Pancreas (tissue), 10 donors: ENCODE results near the gene ETV3L. TPM values are rescaled to one million over a fixed set of nuclear protein-coding genes. Genes with fewer than 3 reads are reported as not detected.
A peak's percentile ranks its signal among the peaks of the same experiment; 100 is the strongest.
"Not testable (repeated sequence)": the region's sequence is repeated elsewhere in the genome, so short reads cannot be mapped to it uniquely, and the experiment has no call there.

ENCODE experiments used
- ATAC-seq, 4 donors: fragments of 200-7000 bp; cut with Tn5 transposase; one replicate each; pipeline versions ENCODE4 v1.8.0 to v1.9.1; 2020; ENCODE audit warnings: mild to moderate bottlenecking in 4 of 4, moderate library complexity in 4 of 4
- DNase-seq, 6 donors: peaks; one replicate each; pipeline ENCODE4 v3.0.0-alpha.2; 2020
- FAIRE-seq: peaks from 2 replicates; lab custom pipeline; 2012; peaks lifted over from hg19 to GRCh38; lab: Jason Lieb, UNC
- H3K27ac ChIP-seq, 4 donors: fragments of 200-600 bp; sonication (generic); 1 replicate in 3 of 4; 2 replicates in 1 of 4; pipeline versions ENCODE4 v1.5.0 to v1.8.0; 2020
- H3K27me3 ChIP-seq, 4 donors: fragments of 200-600 bp; one replicate each; pipeline ENCODE4 v1.8.0; 2021
- H3K36me3 ChIP-seq, 3 donors: fragments of 200-600 bp; sonication (generic) in 1 of 3; one replicate each; pipeline versions ENCODE4 v1.5.0 to v1.8.0; 2020 to 2021
- H3K4me1 ChIP-seq, 3 donors: fragments of 200-600 bp; one replicate each; pipeline ENCODE4 v1.8.0; 2021
- H3K4me3 ChIP-seq, 4 donors: fragments of 200-600 bp; sonication (generic) in 2 of 4; one replicate each; pipeline versions ENCODE4 v1.5.0 to v1.8.0; 2020 to 2021
- H3K9me3 ChIP-seq, 4 donors: fragments of 200-600 bp; one replicate each; pipeline ENCODE4 v1.8.0; 2021
- WGBS, 2 donors: extraction: QIAGEN DNeasy Blood & Tissue Kit; methylation state at CpG; one replicate each; pipeline ENCODE4 v1.1.7; 2013; 5-methylcytosine and 5-hydroxymethylcytosine counted together
- intact Hi-C, 3 donors: fragments of 100-400 bp; cut with DNase I; formaldehyde crosslinking; loops; one replicate each; pipeline versions ENCODE4 v1.11.1 to v1.14.2; 2022
- polyA plus RNA-seq, 2 donors: library from polyadenylated mRNA; stranded (reverse); fragments of 200-250 nt; gene quantifications; one replicate each; pipeline ENCODE4 v1.2.3, GENCODE V29; 2013
- total RNA-seq, 6 donors: library from RNA; stranded (reverse); fragmentation: NEBNext Ultra II Directional in 4 of 6; extraction: Animal tissue kit (Norgen Biotek cat#: 25700) in 4 of 6; gene quantifications; one replicate each; pipeline versions ENCODE4 v1.2.1 to v1.2.4, GENCODE V29; 2021 to 2023
- TF ChIP-seq, protein P1 (sequence below), 4 donors: fragments of 200-600 bp; sonication (generic) in 3 of 4; IDR thresholded peaks; one replicate each; pipeline versions ENCODE4 v1.5.0 to v1.8.0; 2021; ENCODE audit warnings: antibody characterized with exemption in 4 of 4
- donor health status: healthy with polysubstance abuse.
- donor health status: DM: no; HTN: no; CAD: no; lungs with moderate emphysema.
- donor health status: DM: no; HTN: no; CAD: no.
- donor health status: control.
- donor health status: control.
- donor health status: Bipolar disorder and iron deficiency.
- donor health status: DM: yes; HTN: yes; CAD: no.
- donor health status: DM: no; HTN: no; CAD: no.
- donor health status: DM: no; HTN: no; CAD: no.
- donor health status: DM: yes; HTN: yes; CAD: no.

Gene ETV3L
- total and polyA plus RNA-seq, 8 donors = 0.14 TPM; not detected in 7

DNA sequence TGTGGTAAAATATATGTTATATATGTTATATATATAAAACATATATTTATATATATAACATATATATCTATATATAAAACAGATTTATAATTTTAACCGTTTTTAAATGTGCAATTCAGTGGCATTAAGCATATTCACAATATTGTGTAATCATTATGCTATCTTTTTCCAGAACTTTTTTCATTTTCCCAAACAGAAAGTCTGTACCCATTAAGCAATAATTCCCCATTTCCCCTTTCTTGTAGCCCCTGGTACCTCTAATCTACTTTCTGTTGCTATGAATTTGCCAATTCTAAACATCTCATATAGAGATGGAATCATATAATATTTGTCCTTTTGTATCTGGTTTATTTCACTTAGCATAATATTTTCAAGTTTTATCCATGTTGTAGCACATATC, 43.3 kb downstream of the ETV3L start:
- FAIRE-seq (no peak), DNase-seq (no peak), ATAC-seq (no peak)
- H3K27ac ChIP-seq = no peak overlapping the region
- no peaks in the 10 kb centered on the region for H3K36me3 ChIP-seq
- H3K9me3 ChIP-seq = no peaks in the 10 kb centered on the region
- intact Hi-C loops = no loop called here
- TF ChIP-seq, protein P1, sequence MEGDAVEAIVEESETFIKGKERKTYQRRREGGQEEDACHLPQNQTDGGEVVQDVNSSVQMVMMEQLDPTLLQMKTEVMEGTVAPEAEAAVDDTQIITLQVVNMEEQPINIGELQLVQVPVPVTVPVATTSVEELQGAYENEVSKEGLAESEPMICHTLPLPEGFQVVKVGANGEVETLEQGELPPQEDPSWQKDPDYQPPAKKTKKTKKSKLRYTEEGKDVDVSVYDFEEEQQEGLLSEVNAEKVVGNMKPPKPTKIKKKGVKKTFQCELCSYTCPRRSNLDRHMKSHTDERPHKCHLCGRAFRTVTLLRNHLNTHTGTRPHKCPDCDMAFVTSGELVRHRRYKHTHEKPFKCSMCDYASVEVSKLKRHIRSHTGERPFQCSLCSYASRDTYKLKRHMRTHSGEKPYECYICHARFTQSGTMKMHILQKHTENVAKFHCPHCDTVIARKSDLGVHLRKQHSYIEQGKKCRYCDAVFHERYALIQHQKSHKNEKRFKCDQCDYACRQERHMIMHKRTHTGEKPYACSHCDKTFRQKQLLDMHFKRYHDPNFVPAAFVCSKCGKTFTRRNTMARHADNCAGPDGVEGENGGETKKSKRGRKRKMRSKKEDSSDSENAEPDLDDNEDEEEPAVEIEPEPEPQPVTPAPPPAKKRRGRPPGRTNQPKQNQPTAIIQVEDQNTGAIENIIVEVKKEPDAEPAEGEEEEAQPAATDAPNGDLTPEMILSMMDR (IDR thresholded peaks at IDR 0.05) = no peak
- H3K27me3 ChIP-seq = no peaks in the 10 kb centered on the region
- H3K4me3 ChIP-seq = no peak overlapping the region
- WGBS, 2 donors = 43 to 75% methylated on average over 1 of the region's 1 CpG
- no peaks in the 10 kb centered on the region for H3K4me1 ChIP-seq

DNA sequence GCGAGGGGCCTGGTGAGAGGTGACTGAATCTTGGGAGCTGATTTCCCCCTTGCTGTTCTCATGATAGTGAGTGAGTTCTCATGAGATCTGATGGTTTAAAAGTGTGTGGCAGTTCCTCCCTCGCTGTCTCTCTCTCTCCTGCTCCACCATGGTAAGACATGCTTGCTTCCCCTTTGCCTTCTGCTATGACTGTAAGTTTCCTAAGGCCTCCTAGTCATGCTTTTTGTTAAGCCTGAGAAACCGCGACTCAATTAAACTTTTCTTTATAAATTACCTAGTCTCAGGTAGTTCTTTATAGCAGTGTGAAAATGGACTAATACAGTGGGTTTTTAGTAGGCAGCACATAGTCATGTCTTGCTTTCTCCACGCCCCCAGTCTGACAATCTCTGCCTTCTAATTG, 43.9 kb downstream of the ETV3L start:
- H3K9me3 ChIP-seq, intact Hi-C loops, DNase-seq, FAIRE-seq, H3K27me3 ChIP-seq, H3K4me1 ChIP-seq, H3K27ac ChIP-seq, H3K36me3 ChIP-seq, ATAC-seq, H3K4me3 ChIP-seq: not testable (repeated sequence)
- WGBS, 2 donors = 81 to 83% methylated on average over 5 of the region's 5 CpGs

DNA sequence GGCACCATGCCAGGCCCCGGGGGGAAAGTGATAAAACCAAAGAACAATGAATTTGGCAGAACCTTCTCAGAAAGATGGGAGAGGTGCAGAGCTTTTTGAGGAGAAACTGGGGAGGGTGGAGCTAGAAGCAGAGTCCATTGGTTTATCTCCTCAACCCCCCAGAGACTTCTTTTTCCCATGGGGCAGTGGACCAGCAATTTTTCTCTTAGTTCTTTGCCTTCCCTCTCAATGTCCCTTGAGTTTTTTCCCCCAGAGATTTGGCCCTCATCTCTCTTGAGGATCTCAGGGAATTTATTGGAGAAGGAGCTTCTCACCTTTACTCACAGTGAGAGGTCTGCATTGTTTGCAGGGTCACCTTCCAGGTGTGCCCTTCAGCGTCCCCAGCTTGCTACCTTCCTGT, 48.8 kb downstream of the ETV3L start:
- no peak overlapping the region for H3K27ac ChIP-seq
- FAIRE-seq = no peak
- no peak for ATAC-seq
- H3K4me1 ChIP-seq = no peaks in the 10 kb centered on the region
- no peak overlapping the region for H3K4me3 ChIP-seq
- H3K36me3 ChIP-seq = no peaks in the 10 kb centered on the region
- TF ChIP-seq, protein P1 (IDR thresholded peaks at IDR 0.05) = no peak
- intact Hi-C loops = no loop called here
- 25 to 47% methylated on average over 2 of the region's 2 CpGs for WGBS, 2 donors
- no peaks in the 10 kb centered on the region for H3K27me3 ChIP-seq
- no peaks in the 10 kb centered on the region for H3K9me3 ChIP-seq
- no peak for DNase-seq

DNA sequence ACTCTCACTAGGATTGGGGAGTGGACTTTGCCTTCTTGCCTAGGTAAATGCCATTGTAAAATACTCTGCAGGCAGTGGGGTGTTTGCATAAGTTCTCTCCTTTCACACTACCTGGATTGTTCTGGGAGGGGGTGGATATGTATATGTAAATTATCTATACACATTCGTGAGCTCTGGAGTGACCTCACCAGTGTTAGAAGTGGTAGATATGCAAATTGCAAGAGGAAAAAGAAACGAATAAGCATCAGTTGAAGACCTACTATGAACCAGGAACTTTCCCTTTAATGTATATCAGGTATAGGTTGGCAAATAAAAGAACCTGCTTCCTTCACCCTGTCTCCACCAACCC, 52.6 kb downstream of the ETV3L start:
- peaks cover 12 to 23% (median 16%) of the 10 kb centered on the region in 3 donors for H3K4me1 ChIP-seq
- no peaks in the 10 kb centered on the region for H3K27me3 ChIP-seq
- no peak for FAIRE-seq
- 21 to 39% methylated on average over 2 of the region's 2 CpGs for WGBS, 2 donors
- DNase-seq = no peak
- no peak overlapping the region for H3K27ac ChIP-seq
- H3K9me3 ChIP-seq = no peaks in the 10 kb centered on the region
- TF ChIP-seq, protein P1 (IDR thresholded peaks at IDR 0.05) = no peak
- intact Hi-C loops = no loop called here
- no peak for ATAC-seq
- no peak overlapping the region for H3K4me3 ChIP-seq
- H3K36me3 ChIP-seq = no peaks in the 10 kb centered on the region

DNA sequence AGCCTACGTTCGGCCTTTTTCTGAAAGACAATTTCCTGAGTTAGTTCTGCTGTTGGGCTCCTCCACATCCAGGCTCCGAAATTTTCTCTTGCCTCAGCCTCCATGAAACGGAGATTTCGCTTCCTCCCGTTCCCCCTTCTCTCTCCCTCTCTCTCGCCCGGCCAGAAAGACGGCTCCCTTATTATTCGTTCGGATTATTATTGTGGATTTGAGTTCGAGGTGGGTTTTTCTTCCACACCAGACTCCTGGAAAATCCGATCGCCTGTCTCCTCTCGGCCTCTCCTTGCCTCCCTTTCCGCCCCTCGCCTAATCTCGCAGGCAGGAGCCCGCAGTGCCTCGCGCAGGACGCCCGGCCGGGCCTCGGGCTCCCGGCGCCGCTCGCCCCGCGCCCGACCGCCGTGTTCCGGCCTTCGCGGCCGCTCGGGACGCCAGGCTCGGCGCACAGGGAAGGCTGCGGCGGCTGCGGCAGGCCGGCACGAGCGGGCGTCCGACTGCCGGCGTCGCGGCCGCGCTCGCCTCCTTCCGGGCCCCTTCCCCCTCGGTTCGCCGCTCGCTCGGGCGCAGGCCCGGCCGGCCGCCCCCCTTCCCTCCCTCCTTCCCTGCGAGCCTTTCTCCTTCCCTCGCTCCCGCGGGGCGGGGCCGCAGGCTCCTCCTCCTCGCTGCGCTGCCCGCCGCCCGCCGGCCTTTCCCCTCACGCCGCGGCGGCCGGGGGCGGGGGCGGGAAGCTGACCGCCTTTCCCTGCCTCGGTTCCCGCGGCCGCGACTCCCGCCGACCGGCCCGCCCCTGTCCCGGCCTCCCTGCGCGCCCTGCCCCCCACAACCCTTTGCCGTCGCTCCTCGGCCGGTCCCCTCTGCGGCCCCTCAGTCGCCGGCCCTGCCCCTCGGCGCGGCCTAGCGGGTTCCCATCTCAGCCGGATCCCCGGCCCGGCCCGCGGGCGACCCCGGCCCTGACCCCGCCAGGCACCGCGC, 54.1 kb downstream of the ETV3L start, which contains the start of gene ARHGEF11:
ARHGEF11 (minus strand) TSS at position 493 of the 969 bp plus-strand sequence. CDS start 1,412 bp downstream, outside the sequence.
- H3K9me3 ChIP-seq = no peaks in the 10 kb centered on the region
- FAIRE-seq (no peak), DNase-seq (peak; percentile 89 to 96 (median 94)), ATAC-seq (peak; percentile 95 to 98 (median 96))
- intact Hi-C loops = no loop called here
- H3K27ac ChIP-seq = peak within 1 kb of the TSS; percentile 55 to 85 (median 80)
- H3K4me1 ChIP-seq = peaks cover 12 to 31% (median 30%) of the 10 kb centered on the region in 3 donors
- H3K36me3 ChIP-seq = no peaks in the 10 kb centered on the region
- TF ChIP-seq, protein P1 (IDR thresholded peaks at IDR 0.05) = no peak
- WGBS, 2 donors = 0% methylated on average over 89 to 120 of the region's 120 CpGs
- peak within 1 kb of the TSS; percentile 54 to 70 (median 58) for H3K4me3 ChIP-seq
- no peaks in the 10 kb centered on the region for H3K27me3 ChIP-seq
